BJ (cell line): Measurements from ENCODE around the gene ETNK2. TPM values are rescaled to one million over a fixed set of nuclear protein-coding genes. Genes with fewer than 3 reads are reported as not detected.

Experiments used
- CTCF ChIA-PET: fragments of 350-600 bp; formaldehyde crosslinking; extraction: SDS; loops from one replicate; lab custom pipeline; 2021; ENCODE audit warnings: antibody characterized with exemption, inconsistent platforms; lab: Yijun Ruan, JAX
- POLR2A ChIA-PET: fragments of 300-600 bp; sonication (Branson Sonifier 250); formaldehyde crosslinking; extraction: SDS; loops from one replicate; lab custom pipeline; 2021; ENCODE audit warnings: antibody characterized with exemption; lab: Charles Lee
- DNase-seq: peaks from one replicate; pipeline ENCODE4 v3.0.0-alpha.2; 2011; ENCODE audit warnings: low read depth
- H3K27me3 ChIP-seq: 2 replicates; pipeline ENCODE4 v1.6.0; 2011; ENCODE audit warnings: low read length; ENCODE audit not compliant: control insufficient read depth, insufficient read depth
- H3K36me3 ChIP-seq: 2 replicates; pipeline ENCODE4 v1.5.1; 2011; ENCODE audit warnings: low read length; ENCODE audit not compliant: control insufficient read depth, insufficient read depth
- H3K4me3 ChIP-seq: 2 replicates; pipeline ENCODE4 v1.5.1; 2011; ENCODE audit warnings: low read depth, mild to moderate bottlenecking, control low read depth, low read length
- CTCF ChIP-seq: IDR thresholded peaks from 2 replicates; pipeline ENCODE4 v1.5.1; 2011; ENCODE audit warnings: low read depth, mild to moderate bottlenecking, control low read depth, inconsistent platforms, low read length, moderate library complexity; ENCODE audit not compliant: insufficient read depth
- polyA plus RNA-seq: library from polyadenylated mRNA; depleted of rRNA; stranded (reverse); fragments of >200 nt; gene quantifications from 2 replicates; pipeline ENCODE4 v1.2.3, GENCODE V29; 2011

The ETNK2 gene
- polyA plus RNA-seq, 1 experiment, result 30.7 TPM

GRCh38 chr1:204094313-204094729 is 57.5 kb downstream of the ETNK2 start:
- DNase-seq, result no peak
- Histone ChIP-seq H3K4me3 (no peak overlapping the region), H3K36me3 (no peaks in the 10 kb centered on the region), H3K27me3 (no peaks in the 10 kb centered on the region)
- ChIA-PET POLR2A (no interaction called here), CTCF (interaction anchor here (0.9 to 3.2 kb wide), 3 partner anchors 9 to 223 kb away, joined by 3 to 15 read pairs (median 4); no protein-coding TSS in a partner anchor)
- no peak for TF ChIP-seq CTCF

- Histone ChIP-seq H3K36me3 (no peaks in the 10 kb centered on the region), H3K27me3 (no peaks in the 10 kb centered on the region), H3K4me3 (no peak overlapping the region)
- ChIA-PET POLR2A (no interaction called here), CTCF (interaction anchor here (0.9 to 3.2 kb wide), 2 partner anchors 10 to 222 kb away, joined by 3 to 15 read pairs; no protein-coding TSS in a partner anchor)
- no peak for DNase-seq
- TF ChIP-seq CTCF, result no peak
Observed at GRCh38 chr1:204093781-204094180, 58.1 kb downstream of the ETNK2 start.

- CTCF ChIA-PET, result no interaction called here
Observed at GRCh38 chr1:204093421-204093717, 58.5 kb downstream of the ETNK2 start.

GRCh38 chr1:204092632-204093420 is 59.0 kb downstream of the ETNK2 start:
- POLR2A ChIA-PET, result no interaction called here
- Histone ChIP-seq H3K36me3 (no peaks in the 10 kb centered on the region), H3K4me3 (no peak overlapping the region), H3K27me3 (no peaks in the 10 kb centered on the region)
- TF ChIP-seq CTCF, result no peak
- CTCF ChIA-PET, result interaction anchor here (1.4 kb wide), 1 partner anchor 222 kb away, joined by 5 read pairs; no protein-coding TSS in a partner anchor
- no peak for DNase-seq

More at GRCh38 chr1:204093421-204093717, 58.5 kb downstream of the ETNK2 start:
- Histone ChIP-seq H3K27me3 (no peaks in the 10 kb centered on the region), H3K36me3 (no peaks in the 10 kb centered on the region), H3K4me3 (no peak overlapping the region)
- TF ChIP-seq CTCF, result no peak
- POLR2A ChIA-PET, result no interaction called here
- no peak for DNase-seq

- CTCF ChIA-PET, result interaction anchor here (1.3 to 1.4 kb wide), 2 partner anchors 39 to 221 kb away, joined by 3 to 5 read pairs; no protein-coding TSS in a partner anchor
- Histone ChIP-seq H3K27me3 (no peaks in the 10 kb centered on the region), H3K4me3 (no peak overlapping the region), H3K36me3 (no peaks in the 10 kb centered on the region)
- TF ChIP-seq CTCF, result no peak
- no peak for DNase-seq
- POLR2A ChIA-PET, result no interaction called here
Observed at GRCh38 chr1:204091787-204092312, 60.0 kb downstream of the ETNK2 start.
